NCI-H1417 (cell line): Measurements from ENCODE around the gene ATE1.

ENCODE experiments used
- DNase-seq, 3 experiments: peaks; one replicate each; lab custom pipeline; 2025; lab: John Stamatoyannopoulos, UW

The ATE1 gene

GRCh38 chr10:121879476-121879875, 48.4 kb downstream of the ATE1 start:
- no peak for DNase-seq

GRCh38 chr10:121873236-121873635, 54.6 kb downstream of the ATE1 start:
- DNase-seq, result no peak

GRCh38 chr10:121870413-121870812, 57.4 kb downstream of the ATE1 start:
- DNase-seq, result no peak

GRCh38 chr10:121865554-121865953, 62.3 kb downstream of the ATE1 start:
- DNase-seq, result peak in 2 of 3 experiments; percentile 12 to 74

- DNase-seq, result no peak
Measured at GRCh38 chr10:121864653-121865052, 63.2 kb downstream of the ATE1 start.

GRCh38 chr10:121864168-121864567, 63.7 kb downstream of the ATE1 start:
- no peak for DNase-seq

GRCh38 chr10:121862649-121863048, 65.2 kb downstream of the ATE1 start:
- no peak for DNase-seq

GRCh38 chr10:121862042-121862441, 65.8 kb downstream of the ATE1 start:
- DNase-seq, result no peak

GRCh38 chr10:121860810-121861209, 67.0 kb downstream of the ATE1 start:
- DNase-seq, result peak; percentile 8 to 73 (median 43)

- DNase-seq, result no peak
Measured at GRCh38 chr10:121854809-121855445, 72.9 kb downstream of the ATE1 start.

- DNase-seq, result no peak
Measured at GRCh38 chr10:121853950-121854349, 73.9 kb downstream of the ATE1 start.

GRCh38 chr10:121851786-121852185, 76.0 kb downstream of the ATE1 start:
- DNase-seq, result peak in 2 of 3 experiments; percentile 43 to 86

- no peak for DNase-seq
Measured at GRCh38 chr10:121848082-121848481, 79.7 kb downstream of the ATE1 start.

- no peak for DNase-seq
Measured at GRCh38 chr10:121846555-121846954, 81.3 kb downstream of the ATE1 start.

GRCh38 chr10:121845044-121845784, 82.6 kb downstream of the ATE1 start:
- DNase-seq, result no peak

GRCh38 chr10:121844537-121844936, 83.3 kb downstream of the ATE1 start:
- no peak for DNase-seq

- DNase-seq, result no peak
Measured at GRCh38 chr10:121843379-121843778, 84.5 kb downstream of the ATE1 start.

GRCh38 chr10:121841862-121842261, 86.0 kb downstream of the ATE1 start:
- DNase-seq, result no peak

- no peak for DNase-seq
Measured at GRCh38 chr10:121838931-121839330, 88.9 kb downstream of the ATE1 start.

- peak; percentile 8 to 49 (median 22) for DNase-seq
Measured at GRCh38 chr10:121838149-121838548, 89.7 kb downstream of the ATE1 start.

- no peak for DNase-seq
Measured at GRCh38 chr10:121836171-121836570, 91.7 kb downstream of the ATE1 start.

- DNase-seq, result peak in 1 of 3 experiments; percentile 25
Measured at GRCh38 chr10:121835376-121835775, 92.5 kb downstream of the ATE1 start.

GRCh38 chr10:121834757-121835156, 93.1 kb downstream of the ATE1 start:
- DNase-seq, result no peak

- no peak for DNase-seq
Measured at GRCh38 chr10:121833387-121833786, 94.4 kb downstream of the ATE1 start.
